Hepatocyte (in vitro differentiated cells): ENCODE measurements around the gene PRELID3B. TPM values are rescaled to one million over a fixed set of nuclear protein-coding genes. Genes with fewer than 3 reads are reported as not detected.

ENCODE experiments used
- DNase-seq: peaks from one replicate; pipeline ENCODE4 v3.0.0-alpha.2; 2016; ENCODE audit warnings: low spot score
- H2AFZ ChIP-seq: fragments of 200-600 bp; sonication (generic); 2 replicates; pipeline ENCODE4 v1.6.0; 2016; ENCODE audit warnings: antibody characterized with exemption, mild to moderate bottlenecking
- H3K27ac ChIP-seq: fragments of 200-600 bp; sonication (generic); 2 replicates; pipeline ENCODE4 v1.5.1; 2016; ENCODE audit warnings: mild to moderate bottlenecking
- H3K27me3 ChIP-seq: fragments of 200-600 bp; sonication (generic); 2 replicates; pipeline ENCODE4 v1.6.1; 2016
- H3K36me3 ChIP-seq: fragments of 200-600 bp; sonication (generic); replicated peaks from 2 replicates; pipeline ENCODE4 v1.5.1; 2016; ENCODE audit warnings: low read depth; ENCODE audit not compliant: insufficient read depth
- H3K4me1 ChIP-seq: fragments of 200-600 bp; sonication (generic); 2 replicates; pipeline ENCODE4 v1.5.1; 2016; ENCODE audit warnings: mild to moderate bottlenecking, moderate library complexity; ENCODE audit not compliant: insufficient read depth
- H3K4me2 ChIP-seq: fragments of 200-600 bp; sonication (generic); 2 replicates; pipeline ENCODE4 v1.6.0; 2016
- H3K4me3 ChIP-seq: fragments of 200-600 bp; sonication (generic); 2 replicates; pipeline ENCODE4 v1.5.1; 2016; ENCODE audit warnings: mild to moderate bottlenecking
- H3K79me2 ChIP-seq: fragments of 200-600 bp; sonication (generic); 2 replicates; pipeline ENCODE4 v1.6.0; 2017; ENCODE audit warnings: mild to moderate bottlenecking
- H3K9me2 ChIP-seq: fragments of 200-600 bp; sonication (generic); replicated peaks from 2 replicates; pipeline ENCODE4 v1.6.0; 2017; ENCODE audit warnings: mild to moderate bottlenecking; ENCODE audit not compliant: insufficient read depth
- H3K9me3 ChIP-seq: fragments of 200-600 bp; sonication (generic); 2 replicates; pipeline ENCODE4 v1.5.1; 2016; ENCODE audit warnings: low read depth, mild to moderate bottlenecking
- H4K20me1 ChIP-seq: fragments of 200-600 bp; sonication (generic); 2 replicates; pipeline ENCODE4 v1.6.0; 2016; ENCODE audit warnings: mild to moderate bottlenecking; ENCODE audit not compliant: insufficient read depth, poor library complexity, severe bottlenecking
- CTCF ChIP-seq: fragments of 200-600 bp; sonication (generic); IDR thresholded peaks from 2 replicates; pipeline ENCODE4 v1.5.1; 2016; ENCODE audit warnings: antibody characterized with exemption, mild to moderate bottlenecking; ENCODE audit not compliant: poor library complexity
- EZH2 ChIP-seq: fragments of 200-600 bp; sonication (generic); IDR thresholded peaks from 2 replicates; pipeline ENCODE4 v1.6.1; 2016; ENCODE audit warnings: antibody characterized with exemption, mild to moderate bottlenecking, borderline replicate concordance
- EZH2phosphoT487 ChIP-seq: fragments of 200-600 bp; sonication (generic); IDR thresholded peaks from one replicate; pipeline ENCODE4 v1.6.1; 2018; ENCODE audit warnings: antibody characterized with exemption, mild to moderate bottlenecking, low read depth, moderate library complexity; ENCODE audit not compliant: unreplicated experiment, severe bottlenecking
- WGBS: methylation state at CpG from one replicate; pipeline ENCODE4 v1.1.6; 2016; ENCODE audit warnings: low lambda C conversion rate; ENCODE audit errors: missing lambda C conversion rate; 5-methylcytosine and 5-hydroxymethylcytosine counted together
- polyA plus RNA-seq: library from polyadenylated mRNA; unstranded; fragments of >200 nt; fragmentation: Nextera tagmentation; extraction: Ambion mirVana; gene quantifications from 2 replicates; pipeline ENCODE4 v1.2.1, GENCODE V29; 2016
- total RNA-seq: library from RNA; depleted of rRNA; stranded (reverse); fragments of >200 nt; gene quantifications from 2 replicates; pipeline ENCODE4 v1.2.3, GENCODE V29; 2014

The PRELID3B gene
- total and polyA plus RNA-seq, 2 experiments from 2014 or later = 38.2 to 75.7 TPM

- H3K9me3 ChIP-seq = no peaks in the 10 kb centered on the region
- H2AFZ ChIP-seq = no peak overlapping the region
- no peaks in the 10 kb centered on the region for H3K27me3 ChIP-seq
- peaks cover under 1% of the 10 kb centered on the region for H4K20me1 ChIP-seq
- WGBS = 74% methylated on average over 2 of the region's 2 CpGs
- no peaks in the 10 kb centered on the region for H3K36me3 ChIP-seq
- H3K9me2 ChIP-seq = no peaks in the 10 kb centered on the region
- H3K79me2 ChIP-seq = peaks cover 61% of the 10 kb centered on the region
- no peak for DNase-seq
- peaks cover 27% of the 10 kb centered on the region for H3K4me1 ChIP-seq
- H3K4me2 ChIP-seq = no peak overlapping the region
- H3K4me3 ChIP-seq = no peak overlapping the region
- no peak for TF ChIP-seq CTCF
- H3K27ac ChIP-seq = no peak overlapping the region
Observed at GRCh38 chr20:59033616-59034165, 8.9 kb downstream of the PRELID3B start.

- Histone ChIP-seq H3K27me3 (no peaks in the 10 kb centered on the region), H3K9me3 (no peaks in the 10 kb centered on the region), H4K20me1 (peaks cover 6% of the 10 kb centered on the region), H3K4me2 (peak overlapping the region; percentile 81), H3K4me3 (no peak overlapping the region), H3K4me1 (peaks cover 27% of the 10 kb centered on the region), H3K27ac (peak overlapping the region; percentile 84), H3K79me2 (peaks cover 61% of the 10 kb centered on the region), H2AFZ (no peak overlapping the region), H3K9me2 (no peaks in the 10 kb centered on the region), H3K36me3 (no peaks in the 10 kb centered on the region)
- DNase-seq = no peak
- TF ChIP-seq CTCF (no peak), EZH2phosphoT487 (no peak), EZH2 (no peak)
- 92% methylated on average over 1 of the region's 1 CpG for WGBS
Observed at GRCh38 chr20:59033093-59033492, 9.5 kb downstream of the PRELID3B start.

- H4K20me1 ChIP-seq = peaks cover 10% of the 10 kb centered on the region
- H3K4me3 ChIP-seq = peak overlapping the region; percentile 25
- peak; percentile 62 for DNase-seq
- no peaks in the 10 kb centered on the region for H3K9me2 ChIP-seq
- no peaks in the 10 kb centered on the region for H3K27me3 ChIP-seq
- peak overlapping the region; percentile 81 for H3K4me2 ChIP-seq
- H3K4me1 ChIP-seq = peaks cover 27% of the 10 kb centered on the region
- peak overlapping the region; percentile 57 for H2AFZ ChIP-seq
- peak overlapping the region; percentile 84 for H3K27ac ChIP-seq
- WGBS = under 1% methylated on average over 13 of the region's 13 CpGs
- TF ChIP-seq EZH2 (no peak), CTCF (peak; percentile 24)
- peaks cover 61% of the 10 kb centered on the region for H3K79me2 ChIP-seq
- no peaks in the 10 kb centered on the region for H3K9me3 ChIP-seq
- H3K36me3 ChIP-seq = no peaks in the 10 kb centered on the region
Observed at GRCh38 chr20:59032713-59033059, 9.9 kb downstream of the PRELID3B start.
